ENCODE results near the gene RTN4RL1. TPM values are rescaled to one million over a fixed set of nuclear protein-coding genes. Genes with fewer than 3 reads are reported as not detected.

RTN4RL1 gene
- total RNA-seq, 1 experiment from 2014 or later, result 0.67 TPM

GRCh38 chr17:1977583-1978395 is 47.3 kb downstream of the RTN4RL1 start:
- no peak for DNase-seq (ENCODE audit: low read depth)

GRCh38 chr17:1976683-1977064 is 48.5 kb downstream of the RTN4RL1 start:
- DNase-seq (ENCODE audit: low read depth), result no peak

- DNase-seq (ENCODE audit: low read depth), result no peak
Observed at GRCh38 chr17:1976000-1976682, 49.0 kb downstream of the RTN4RL1 start.

GRCh38 chr17:1975573-1975972 is 49.6 kb downstream of the RTN4RL1 start:
- no peak for DNase-seq (ENCODE audit: low read depth)

- no peak for DNase-seq (ENCODE audit: low read depth)
Observed at GRCh38 chr17:1972487-1973160, 52.5 kb downstream of the RTN4RL1 start.

GRCh38 chr17:1970843-1971384 is 54.2 kb downstream of the RTN4RL1 start:
- DNase-seq (ENCODE audit: low read depth), result no peak

GRCh38 chr17:1969712-1970111 is 55.4 kb downstream of the RTN4RL1 start:
- no peak for DNase-seq (ENCODE audit: low read depth)

GRCh38 chr17:1967213-1967612 is 57.9 kb downstream of the RTN4RL1 start:
- no peak for DNase-seq (ENCODE audit: low read depth)

- DNase-seq (ENCODE audit: low read depth), result no peak
Observed at GRCh38 chr17:1966274-1967086, 58.7 kb downstream of the RTN4RL1 start.

GRCh38 chr17:1965556-1966273 is 59.4 kb downstream of the RTN4RL1 start:
- DNase-seq (ENCODE audit: low read depth), result no peak

- DNase-seq (ENCODE audit: low read depth), result no peak
Observed at GRCh38 chr17:1963250-1963649, 61.9 kb downstream of the RTN4RL1 start.

- DNase-seq (ENCODE audit: low read depth), result no peak
Observed at GRCh38 chr17:1961189-1961588, 63.9 kb downstream of the RTN4RL1 start.

- DNase-seq (ENCODE audit: low read depth), result no peak
Observed at GRCh38 chr17:1960545-1960912, 64.6 kb downstream of the RTN4RL1 start.

GRCh38 chr17:1959871-1960544 is 65.1 kb downstream of the RTN4RL1 start:
- no peak for DNase-seq (ENCODE audit: low read depth)

- no peak for DNase-seq (ENCODE audit: low read depth)
Observed at GRCh38 chr17:1958134-1958881, 66.8 kb downstream of the RTN4RL1 start.

- DNase-seq (ENCODE audit: low read depth), result peak; percentile 50
Observed at GRCh38 chr17:1957037-1957436, 68.1 kb downstream of the RTN4RL1 start.

GRCh38 chr17:1956134-1956533 is 69.0 kb downstream of the RTN4RL1 start:
- DNase-seq (ENCODE audit: low read depth), result no peak

GRCh38 chr17:1953831-1954230 is 71.3 kb downstream of the RTN4RL1 start:
- no peak for DNase-seq (ENCODE audit: low read depth)

- DNase-seq (ENCODE audit: low read depth), result no peak
Observed at GRCh38 chr17:1951920-1952319, 73.2 kb downstream of the RTN4RL1 start.

- no peak for DNase-seq (ENCODE audit: low read depth)
Observed at GRCh38 chr17:1949754-1950153, 75.4 kb downstream of the RTN4RL1 start.
